ENCODE results near the gene TMEFF2.

- TF ChIP-seq, protein P1, sequence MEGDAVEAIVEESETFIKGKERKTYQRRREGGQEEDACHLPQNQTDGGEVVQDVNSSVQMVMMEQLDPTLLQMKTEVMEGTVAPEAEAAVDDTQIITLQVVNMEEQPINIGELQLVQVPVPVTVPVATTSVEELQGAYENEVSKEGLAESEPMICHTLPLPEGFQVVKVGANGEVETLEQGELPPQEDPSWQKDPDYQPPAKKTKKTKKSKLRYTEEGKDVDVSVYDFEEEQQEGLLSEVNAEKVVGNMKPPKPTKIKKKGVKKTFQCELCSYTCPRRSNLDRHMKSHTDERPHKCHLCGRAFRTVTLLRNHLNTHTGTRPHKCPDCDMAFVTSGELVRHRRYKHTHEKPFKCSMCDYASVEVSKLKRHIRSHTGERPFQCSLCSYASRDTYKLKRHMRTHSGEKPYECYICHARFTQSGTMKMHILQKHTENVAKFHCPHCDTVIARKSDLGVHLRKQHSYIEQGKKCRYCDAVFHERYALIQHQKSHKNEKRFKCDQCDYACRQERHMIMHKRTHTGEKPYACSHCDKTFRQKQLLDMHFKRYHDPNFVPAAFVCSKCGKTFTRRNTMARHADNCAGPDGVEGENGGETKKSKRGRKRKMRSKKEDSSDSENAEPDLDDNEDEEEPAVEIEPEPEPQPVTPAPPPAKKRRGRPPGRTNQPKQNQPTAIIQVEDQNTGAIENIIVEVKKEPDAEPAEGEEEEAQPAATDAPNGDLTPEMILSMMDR (IDR thresholded peaks at IDR 0.05): no peak
- no peak for TF ChIP-seq POLR2A (IDR thresholded peaks at IDR 0.05)
These were observed 103.3 kb downstream of the TMEFF2 start for GRCh38 chr2:192091476-192091875.
